ENCODE results near the gene GGCT. TPM values are rescaled to one million over a fixed set of nuclear protein-coding genes. Genes with fewer than 3 reads are reported as not detected.
"Not testable (repeated sequence)": the region's sequence is repeated elsewhere in the genome, so short reads cannot be mapped to it uniquely, and the experiment has no call there.

Gene GGCT
- total and polyA plus RNA-seq, 3 experiments from 2014 or later: 25.1 to 73.1 (median 69.3) TPM

DNA sequence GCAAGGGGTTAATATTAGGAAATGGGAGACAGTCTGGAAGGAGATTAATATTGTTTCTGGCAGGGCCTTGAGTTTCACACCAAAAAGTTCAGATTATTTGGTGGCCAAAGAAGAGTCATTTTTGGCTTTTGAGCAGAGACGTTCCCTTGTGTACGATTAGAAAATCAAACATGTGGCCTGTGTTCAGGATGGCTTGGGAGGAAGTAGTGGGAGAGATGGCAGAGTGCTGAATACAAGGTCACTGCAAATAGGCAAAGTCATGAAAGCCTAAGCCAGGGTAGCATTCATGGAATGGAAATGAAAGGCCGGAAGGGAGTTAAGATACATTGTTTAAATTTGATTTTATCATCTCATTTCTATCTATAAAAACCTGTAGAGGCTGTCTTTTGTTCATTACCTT, 9.5 kb upstream of the GGCT start:
- Histone ChIP-seq H3K9me3 (ENCODE audit: low read length) (no peaks in the 10 kb centered on the region), H3K27ac (ENCODE audit: low read depth, low read length) (no peak overlapping the region), H3K27me3 (ENCODE audit: insufficient read depth, low read length, poor library complexity, severe bottlenecking) (no peaks in the 10 kb centered on the region), H3K4me1 (ENCODE audit: insufficient read depth, low read length) (no peaks in the 10 kb centered on the region), H3K4me3 (ENCODE audit: low read length) (no peak overlapping the region), H3K36me3 (ENCODE audit: insufficient read depth, low read length) (no peaks in the 10 kb centered on the region)
- H3K36me3 Mint-ChIP-seq: peaks cover 0 to 4% (median 2%) of the 10 kb centered on the region in 3 donors
- H3K4me1 Mint-ChIP-seq: no peaks in the 10 kb centered on the region
- DNase-seq: no peak
- H3K9me3 Mint-ChIP-seq: no peaks in the 10 kb centered on the region
- ChIA-PET CTCF (no interaction called here), POLR2A (no interaction called here)
- H3K27me3 Mint-ChIP-seq: peaks cover 0 to 1% of the 10 kb centered on the region in 2 donors
- peak overlapping the region in 1 of 8 donors; percentile 83 for H3K27ac Mint-ChIP-seq
- no peak overlapping the region for H3K4me3 Mint-ChIP-seq

DNA sequence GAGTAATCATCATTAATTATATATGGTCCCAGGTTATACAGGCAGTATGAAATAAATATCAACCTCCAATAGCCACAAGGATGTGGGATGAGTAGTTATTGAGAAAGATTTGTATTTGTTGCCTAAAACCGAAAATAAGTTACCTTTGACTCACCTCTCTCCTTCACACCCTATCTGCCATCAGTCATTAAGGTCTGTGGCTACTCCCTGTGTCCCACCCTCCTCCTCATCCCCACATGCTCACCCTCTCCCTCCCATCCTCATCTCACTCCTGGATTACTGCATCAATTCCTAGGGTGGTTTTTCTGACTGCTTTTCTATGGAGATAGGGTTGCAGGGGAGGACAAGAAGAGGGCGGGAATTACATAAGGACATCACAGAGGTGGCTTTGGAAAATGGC, 9.1 kb upstream of the GGCT start:
- H3K4me1 Mint-ChIP-seq: no peaks in the 10 kb centered on the region
- Histone ChIP-seq H3K9me3 (ENCODE audit: low read length) (no peaks in the 10 kb centered on the region), H3K4me3 (ENCODE audit: low read length) (no peak overlapping the region), H3K36me3 (ENCODE audit: insufficient read depth, low read length) (no peaks in the 10 kb centered on the region), H3K27me3 (ENCODE audit: insufficient read depth, low read length, poor library complexity, severe bottlenecking) (no peaks in the 10 kb centered on the region), H3K4me1 (ENCODE audit: insufficient read depth, low read length) (no peaks in the 10 kb centered on the region), H3K27ac (ENCODE audit: low read depth, low read length) (no peak overlapping the region)
- POLR2A ChIA-PET: no interaction called here
- CTCF ChIA-PET: interaction anchor here (0.9 to 1.0 kb wide), 2 partner anchors 10 to 226 kb away, joined by 3 read pairs; no protein-coding TSS in a partner anchor
- no peak overlapping the region for H3K4me3 Mint-ChIP-seq
- H3K27me3 Mint-ChIP-seq: peaks cover 0 to 1% of the 10 kb centered on the region in 2 donors
- H3K27ac Mint-ChIP-seq: no peak overlapping the region
- peaks cover 0 to 4% (median 2%) of the 10 kb centered on the region in 3 donors for H3K36me3 Mint-ChIP-seq
- no peak for DNase-seq
- H3K9me3 Mint-ChIP-seq: no peaks in the 10 kb centered on the region

- Histone ChIP-seq H3K4me3 (ENCODE audit: low read length) (no peak overlapping the region), H3K9me3 (ENCODE audit: low read length) (no peaks in the 10 kb centered on the region), H3K27me3 (ENCODE audit: insufficient read depth, low read length, poor library complexity, severe bottlenecking) (no peaks in the 10 kb centered on the region), H3K27ac (ENCODE audit: low read depth, low read length) (no peak overlapping the region), H3K4me1 (ENCODE audit: insufficient read depth, low read length) (no peaks in the 10 kb centered on the region), H3K36me3 (ENCODE audit: insufficient read depth, low read length) (no peaks in the 10 kb centered on the region)
- peaks cover 0 to 4% (median 0%) of the 10 kb centered on the region in 3 donors for H3K36me3 Mint-ChIP-seq
- peaks cover 0 to 1% of the 10 kb centered on the region in 2 donors for H3K27me3 Mint-ChIP-seq
- no peak for DNase-seq
- H3K4me1 Mint-ChIP-seq: no peaks in the 10 kb centered on the region
- H3K9me3 Mint-ChIP-seq: no peaks in the 10 kb centered on the region
- peak overlapping the region in 1 of 7 donors; percentile 79 for H3K4me3 Mint-ChIP-seq
- no peak overlapping the region for H3K27ac Mint-ChIP-seq
- POLR2A ChIA-PET: no interaction called here
- CTCF ChIA-PET: interaction anchor here (0.9 to 2.0 kb wide), 3 partner anchors 9 to 34 kb away, joined by 3 to 4 read pairs (median 3); partner anchors contain the start of gene NOD1
These were observed 7.5 kb upstream of the GGCT start for GRCh38 chr7:30511973-30512662.

GRCh38 chr7:30511494-30511893, 6.9 kb upstream of the GGCT start:
- H3K27ac Mint-ChIP-seq: no peak overlapping the region
- DNase-seq: no peak
- H3K36me3 ChIP-seq (ENCODE audit: insufficient read depth, low read length): no peaks in the 10 kb centered on the region
- H3K4me3 Mint-ChIP-seq: no peak overlapping the region
- CTCF ChIA-PET: interaction anchor here (1.2 to 2.0 kb wide), 3 partner anchors 10 to 35 kb away, joined by 3 to 4 read pairs (median 4); partner anchors contain the start of gene NOD1
- POLR2A ChIA-PET: no interaction called here
- no peaks in the 10 kb centered on the region for H3K27me3 Mint-ChIP-seq
- no peaks in the 10 kb centered on the region for H3K9me3 ChIP-seq (ENCODE audit: low read length)
- H3K9me3 Mint-ChIP-seq: no peaks in the 10 kb centered on the region
- no peak overlapping the region for H3K4me3 ChIP-seq (ENCODE audit: low read length)
- no peaks in the 10 kb centered on the region for H3K27me3 ChIP-seq (ENCODE audit: insufficient read depth, low read length, poor library complexity, severe bottlenecking)
- no peaks in the 10 kb centered on the region for H3K4me1 Mint-ChIP-seq
- H3K36me3 Mint-ChIP-seq: peaks cover 0 to 4% (median 0%) of the 10 kb centered on the region in 3 donors
- no peaks in the 10 kb centered on the region for H3K4me1 ChIP-seq (ENCODE audit: insufficient read depth, low read length)
- H3K27ac ChIP-seq (ENCODE audit: low read depth, low read length): no peak overlapping the region

GRCh38 chr7:30510124-30511075, 5.8 kb upstream of the GGCT start:
- Mint-ChIP-seq H3K36me3 (peaks cover 0 to 4% (median 0%) of the 10 kb centered on the region in 3 donors), H3K4me3 (peak overlapping the region in 1 of 7 donors; percentile 44), H3K27me3 (no peaks in the 10 kb centered on the region), H3K9me3 (no peaks in the 10 kb centered on the region), H3K27ac (no peak overlapping the region), H3K4me1 (peaks cover 3 to 6% (median 4%) of the 10 kb centered on the region in 3 donors)
- peak in 2 of 5 donors; percentile 8 to 10 for DNase-seq
- ChIA-PET CTCF (interaction anchor here (1.2 to 2.0 kb wide), 4 partner anchors 12 to 54 kb away, joined by 3 to 4 read pairs (median 4); partner anchors contain the start of gene NOD1), POLR2A (no interaction called here)
- Histone ChIP-seq H3K27me3 (ENCODE audit: insufficient read depth, low read length, poor library complexity, severe bottlenecking) (no peaks in the 10 kb centered on the region), H3K4me1 (ENCODE audit: insufficient read depth, low read length) (no peaks in the 10 kb centered on the region), H3K27ac (ENCODE audit: low read depth, low read length) (no peak overlapping the region), H3K9me3 (ENCODE audit: low read length) (no peaks in the 10 kb centered on the region), H3K4me3 (ENCODE audit: low read length) (no peak overlapping the region), H3K36me3 (ENCODE audit: insufficient read depth, low read length) (no peaks in the 10 kb centered on the region)

- H3K36me3 Mint-ChIP-seq; H3K4me1 ChIP-seq (ENCODE audit: insufficient read depth, low read length); H3K36me3 ChIP-seq (ENCODE audit: insufficient read depth, low read length); POLR2A ChIA-PET; H3K4me3 ChIP-seq (ENCODE audit: low read length); H3K9me3 Mint-ChIP-seq; H3K27ac ChIP-seq (ENCODE audit: low read depth, low read length); H3K9me3 ChIP-seq (ENCODE audit: low read length); DNase-seq; H3K27me3 Mint-ChIP-seq; H3K27ac Mint-ChIP-seq; CTCF ChIA-PET; H3K27me3 ChIP-seq (ENCODE audit: insufficient read depth, low read length, poor library complexity, severe bottlenecking): not testable (repeated sequence)
- Mint-ChIP-seq H3K4me1 (peaks cover 7 to 14% (median 7%) of the 10 kb centered on the region in 3 donors), H3K4me3 (peak overlapping the region in 1 of 7 donors; percentile 49)
These were observed 4.7 kb upstream of the GGCT start for GRCh38 chr7:30509171-30509857.

GRCh38 chr7:30507346-30507900, 2.8 kb upstream of the GGCT start:
- H3K27ac ChIP-seq (ENCODE audit: low read depth, low read length); POLR2A ChIA-PET; H3K36me3 ChIP-seq (ENCODE audit: insufficient read depth, low read length); H3K4me3 ChIP-seq (ENCODE audit: low read length); H3K27me3 Mint-ChIP-seq; DNase-seq; H3K36me3 Mint-ChIP-seq; H3K9me3 Mint-ChIP-seq; H3K27me3 ChIP-seq (ENCODE audit: insufficient read depth, low read length, poor library complexity, severe bottlenecking); H3K9me3 ChIP-seq (ENCODE audit: low read length): not testable (repeated sequence)
- H3K27ac Mint-ChIP-seq: peak overlapping the region in 2 of 8 donors; percentile 8 to 15
- CTCF ChIA-PET: interaction anchor here (1.2 to 1.4 kb wide), 2 partner anchors 57 to 232 kb away, joined by 3 to 5 read pairs; no protein-coding TSS in a partner anchor
- H3K4me1 Mint-ChIP-seq: peaks cover 23 to 32% (median 25%) of the 10 kb centered on the region in 3 donors
- peaks cover 17% of the 10 kb centered on the region for H3K4me1 ChIP-seq (ENCODE audit: insufficient read depth, low read length)
- H3K4me3 Mint-ChIP-seq: peak overlapping the region in 2 of 7 donors; percentile 10 to 54
